Measurements from ENCODE around the gene UQCC3. TPM values are rescaled to one million over a fixed set of nuclear protein-coding genes. Genes with fewer than 3 reads are reported as not detected.

The UQCC3 gene
- total RNA-seq, 1 donor from 2014 or later = 7.3 TPM

GRCh38 chr11:62664405-62665074 is 6.9 kb upstream of the UQCC3 start:
- TF ChIP-seq CTCF (IDR thresholded peaks at IDR 0.05; ENCODE audit: unreplicated experiment) = no peak
- Mint-ChIP-seq H3K27me3 (ENCODE audit: low read depth) (no peaks in the 10 kb centered on the region), H3K9me3 (no peaks in the 10 kb centered on the region), H3K4me1 (peaks cover 19% of the 10 kb centered on the region), H3K4me3 (peak overlapping the region; percentile 96), H3K36me3 (peaks cover 5% of the 10 kb centered on the region), H3K27ac (peak overlapping the region; percentile 97)
- no peak for DNase-seq (ENCODE audit: low spot score in 2 of 2, unreplicated experiment in 2 of 2)

- H3K9me3 Mint-ChIP-seq = no peaks in the 10 kb centered on the region
- no peak for TF ChIP-seq CTCF (IDR thresholded peaks at IDR 0.05; ENCODE audit: unreplicated experiment)
- H3K4me1 Mint-ChIP-seq = peaks cover 20% of the 10 kb centered on the region
- peak within 1 kb of the TSS; percentile 96 for H3K4me3 Mint-ChIP-seq
- no peaks in the 10 kb centered on the region for H3K27me3 Mint-ChIP-seq (ENCODE audit: low read depth)
- H3K36me3 Mint-ChIP-seq = peaks cover 5% of the 10 kb centered on the region
- peak; percentile 86 to 99 for DNase-seq (ENCODE audit: low spot score in 2 of 2, unreplicated experiment in 2 of 2)
- H3K27ac Mint-ChIP-seq = peak within 1 kb of the TSS; percentile 97
Measured at GRCh38 chr11:62665075-62665598, 6.3 kb upstream of the UQCC3 start, which contains the start of the genes C11orf98 and CSKMT. Gene C11orf98, minus strand, starts transcription at chr11:62665210. Its CDS starts 41 bp downstream, at chr11:62665169. Gene CSKMT, plus strand, starts transcription at chr11:62665312. Its CDS starts 568 bp downstream, at chr11:62665880.

DNA sequence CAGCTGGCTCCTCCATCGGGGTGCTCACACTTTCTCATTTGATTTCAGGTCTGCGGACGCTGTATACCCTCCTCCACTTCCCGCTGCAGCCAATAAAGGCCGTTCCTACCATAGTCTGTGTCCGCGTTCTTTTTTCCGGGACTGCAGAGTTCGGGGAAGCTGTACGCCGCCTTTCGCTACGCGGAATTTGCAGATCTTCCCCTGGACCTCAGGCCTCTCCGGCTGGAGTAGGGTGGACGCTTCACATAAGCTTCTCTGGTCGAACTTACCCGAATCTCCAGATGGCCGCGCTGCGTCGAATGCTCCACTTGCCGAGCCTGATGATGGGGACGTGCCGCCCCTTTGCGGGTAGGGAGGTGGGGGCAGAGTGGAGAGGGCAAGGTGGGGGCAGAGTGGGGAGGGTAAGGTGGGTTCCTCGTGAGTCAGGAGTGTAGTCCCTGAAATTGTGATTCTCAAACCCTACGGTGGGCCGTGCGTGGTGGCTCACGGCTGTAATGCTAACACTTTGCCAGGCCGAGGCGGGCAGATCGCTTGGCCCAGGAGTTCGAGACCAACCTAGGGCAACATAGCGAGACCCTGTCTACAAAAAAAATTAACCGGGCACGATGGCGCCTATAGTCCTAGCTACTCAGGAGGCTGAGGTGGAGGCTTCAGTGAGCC is 5.7 kb upstream of the UQCC3 start:
- Mint-ChIP-seq H3K4me1 (peaks cover 21% of the 10 kb centered on the region), H3K36me3 (peaks cover 5% of the 10 kb centered on the region)

DNA sequence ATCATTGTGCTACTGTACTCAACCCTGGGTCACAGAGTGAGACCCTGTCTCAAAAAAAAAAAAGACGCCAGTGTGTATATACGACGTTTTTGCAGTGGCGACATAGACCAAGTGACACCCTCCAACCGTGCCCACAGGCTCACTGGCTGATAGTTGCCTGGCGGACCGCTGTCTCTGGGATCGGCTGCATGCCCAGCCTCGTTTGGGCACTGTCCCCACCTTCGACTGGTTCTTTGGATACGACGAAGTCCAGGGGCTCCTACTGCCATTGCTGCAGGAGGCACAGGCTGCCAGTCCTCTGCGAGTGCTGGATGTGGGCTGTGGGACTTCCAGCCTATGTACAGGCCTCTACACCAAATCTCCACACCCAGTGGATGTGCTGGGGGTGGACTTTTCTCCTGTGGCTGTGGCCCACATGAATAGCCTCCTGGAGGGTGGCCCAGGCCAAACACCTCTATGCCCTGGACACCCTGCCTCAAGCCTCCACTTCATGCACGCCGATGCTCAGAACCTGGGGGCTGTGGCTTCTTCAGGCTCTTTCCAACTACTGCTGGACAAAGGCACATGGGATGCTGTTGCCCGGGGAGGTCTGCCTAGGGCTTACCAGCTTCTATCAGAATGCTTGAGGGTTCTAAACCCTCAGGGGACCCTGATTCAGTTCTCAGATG is 5.1 kb upstream of the UQCC3 start:
- peak overlapping the region; percentile 97 for H3K27ac Mint-ChIP-seq
- no peak for TF ChIP-seq CTCF (IDR thresholded peaks at IDR 0.05; ENCODE audit: unreplicated experiment)

More for the DNA sequence above, 5.7 kb upstream of the UQCC3 start:
- Mint-ChIP-seq H3K27me3 (ENCODE audit: low read depth) (no peaks in the 10 kb centered on the region), H3K27ac (peak overlapping the region; percentile 97), H3K9me3 (no peaks in the 10 kb centered on the region), H3K4me3 (peak overlapping the region; percentile 96)
- no peak for DNase-seq (ENCODE audit: low spot score in 2 of 2, unreplicated experiment in 2 of 2)
- TF ChIP-seq CTCF (IDR thresholded peaks at IDR 0.05; ENCODE audit: unreplicated experiment) = no peak

GRCh38 chr11:62667460-62667859 is 4.0 kb upstream of the UQCC3 start:
- DNase-seq (ENCODE audit: low spot score in 2 of 2, unreplicated experiment in 2 of 2) = no peak
- Mint-ChIP-seq H3K4me3 (peak overlapping the region; percentile 96), H3K4me1 (peaks cover 32% of the 10 kb centered on the region)

More for the DNA sequence above, 5.1 kb upstream of the UQCC3 start:
- DNase-seq (ENCODE audit: low spot score in 2 of 2, unreplicated experiment in 2 of 2) = no peak
- peaks cover 5% of the 10 kb centered on the region for H3K36me3 Mint-ChIP-seq
- peaks cover 27% of the 10 kb centered on the region for H3K4me1 Mint-ChIP-seq
- H3K4me3 Mint-ChIP-seq = peak overlapping the region; percentile 96
- no peaks in the 10 kb centered on the region for H3K9me3 Mint-ChIP-seq
- H3K27me3 Mint-ChIP-seq (ENCODE audit: low read depth) = no peaks in the 10 kb centered on the region

More at GRCh38 chr11:62667460-62667859, 4.0 kb upstream of the UQCC3 start:
- TF ChIP-seq CTCF (IDR thresholded peaks at IDR 0.05; ENCODE audit: unreplicated experiment) = no peak
- H3K27ac Mint-ChIP-seq = peak overlapping the region; percentile 97
- H3K36me3 Mint-ChIP-seq = peaks cover 5% of the 10 kb centered on the region
- H3K9me3 Mint-ChIP-seq = no peaks in the 10 kb centered on the region
- H3K27me3 Mint-ChIP-seq (ENCODE audit: low read depth) = no peaks in the 10 kb centered on the region

Measured in mesothelial cell of epicardium (in vitro differentiated cells).